ENCODE data around the gene CADPS2.

DNA sequence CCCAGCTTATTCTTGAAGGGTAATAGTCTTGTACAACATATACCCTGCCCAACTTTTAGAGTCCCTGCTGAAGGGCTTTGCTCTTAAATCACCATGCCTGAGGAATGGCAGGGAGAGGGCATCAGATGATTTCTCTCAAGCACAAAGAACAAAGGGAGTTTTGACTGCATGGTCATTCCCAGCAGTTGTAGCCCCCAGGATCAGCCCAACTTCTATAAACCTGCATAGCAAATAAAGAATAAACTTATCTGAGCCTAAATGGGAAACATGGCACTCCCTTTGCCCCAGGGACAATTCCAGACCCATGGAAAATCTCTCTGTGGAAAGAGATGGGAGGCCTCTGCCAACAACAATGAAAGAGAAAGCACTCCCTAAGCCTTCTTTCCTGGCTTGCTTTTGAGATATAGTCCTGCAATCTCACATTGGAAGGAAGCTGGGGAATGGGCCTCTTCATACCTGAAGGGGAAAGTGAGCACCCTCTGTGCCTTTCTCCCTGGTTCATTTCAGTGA is 18.7 kb downstream of the CADPS2 start:
- TF ChIP-seq, protein P1, sequence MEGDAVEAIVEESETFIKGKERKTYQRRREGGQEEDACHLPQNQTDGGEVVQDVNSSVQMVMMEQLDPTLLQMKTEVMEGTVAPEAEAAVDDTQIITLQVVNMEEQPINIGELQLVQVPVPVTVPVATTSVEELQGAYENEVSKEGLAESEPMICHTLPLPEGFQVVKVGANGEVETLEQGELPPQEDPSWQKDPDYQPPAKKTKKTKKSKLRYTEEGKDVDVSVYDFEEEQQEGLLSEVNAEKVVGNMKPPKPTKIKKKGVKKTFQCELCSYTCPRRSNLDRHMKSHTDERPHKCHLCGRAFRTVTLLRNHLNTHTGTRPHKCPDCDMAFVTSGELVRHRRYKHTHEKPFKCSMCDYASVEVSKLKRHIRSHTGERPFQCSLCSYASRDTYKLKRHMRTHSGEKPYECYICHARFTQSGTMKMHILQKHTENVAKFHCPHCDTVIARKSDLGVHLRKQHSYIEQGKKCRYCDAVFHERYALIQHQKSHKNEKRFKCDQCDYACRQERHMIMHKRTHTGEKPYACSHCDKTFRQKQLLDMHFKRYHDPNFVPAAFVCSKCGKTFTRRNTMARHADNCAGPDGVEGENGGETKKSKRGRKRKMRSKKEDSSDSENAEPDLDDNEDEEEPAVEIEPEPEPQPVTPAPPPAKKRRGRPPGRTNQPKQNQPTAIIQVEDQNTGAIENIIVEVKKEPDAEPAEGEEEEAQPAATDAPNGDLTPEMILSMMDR (IDR thresholded peaks at IDR 0.05): no peak
- TF ChIP-seq POLR2AphosphoS5 (IDR thresholded peaks at IDR 0.05) (no peak), POLR2A (IDR thresholded peaks at IDR 0.05) (no peak), EP300 (IDR thresholded peaks at IDR 0.05) (no peak)
